T-helper 2 cell treated with Interferon-gamma antibody and Interleukin-4, amounts not matched to agents 5 μg/mL and 100 μg/mL, for 36 hours (primary cell): ENCODE data around the gene ICAM1.

Experiments used
- DNase-seq: peaks from one replicate; pipeline ENCODE4 v3.0.0; 2021; ENCODE audit warnings: low spot score
- H3K27ac Mint-ChIP-seq: one replicate; pipeline ENCODE4 v1.8.0; 2021; ENCODE audit warnings: mild to moderate bottlenecking, mixed read lengths
- H3K27me3 Mint-ChIP-seq: one replicate; pipeline ENCODE4 v1.8.0; 2021; ENCODE audit warnings: low read depth, mixed read lengths
- H3K36me3 Mint-ChIP-seq: one replicate; pipeline ENCODE4 v1.8.0; 2021; ENCODE audit warnings: low read depth, mixed read lengths
- H3K4me1 Mint-ChIP-seq: one replicate; pipeline ENCODE4 v1.8.0; 2021; ENCODE audit warnings: low read depth, mixed read lengths
- H3K4me3 Mint-ChIP-seq: one replicate; pipeline ENCODE4 v1.8.0; 2022; ENCODE audit warnings: mild to moderate bottlenecking, moderate library complexity, mixed read lengths
- H3K9me3 Mint-ChIP-seq: one replicate; pipeline ENCODE4 v1.8.0; 2021; ENCODE audit warnings: mixed read lengths

Gene ICAM1

GRCh38 chr19:10255358-10255757, 15.6 kb upstream of the ICAM1 start:
- peaks cover 22% of the 10 kb centered on the region for H3K4me1 Mint-ChIP-seq
- H3K9me3 Mint-ChIP-seq: no peaks in the 10 kb centered on the region
- no peak overlapping the region for H3K27ac Mint-ChIP-seq
- DNase-seq: no peak
- H3K4me3 Mint-ChIP-seq: no peak overlapping the region
- H3K36me3 Mint-ChIP-seq: peaks cover 42% of the 10 kb centered on the region
- no peaks in the 10 kb centered on the region for H3K27me3 Mint-ChIP-seq

GRCh38 chr19:10256551-10256950, 14.4 kb upstream of the ICAM1 start:
- Mint-ChIP-seq H3K27ac (no peak overlapping the region), H3K36me3 (peaks cover 42% of the 10 kb centered on the region), H3K4me1 (peaks cover 19% of the 10 kb centered on the region), H3K9me3 (no peaks in the 10 kb centered on the region), H3K27me3 (no peaks in the 10 kb centered on the region), H3K4me3 (no peak overlapping the region)
- no peak for DNase-seq

- Mint-ChIP-seq H3K27me3 (no peaks in the 10 kb centered on the region), H3K27ac (no peak overlapping the region), H3K36me3 (peaks cover 39% of the 10 kb centered on the region), H3K9me3 (no peaks in the 10 kb centered on the region), H3K4me1 (peaks cover 21% of the 10 kb centered on the region), H3K4me3 (no peak overlapping the region)
- DNase-seq: no peak
These were observed 13.8 kb upstream of the ICAM1 start for GRCh38 chr19:10256970-10257615.

GRCh38 chr19:10258080-10258710, 12.7 kb upstream of the ICAM1 start:
- no peak for DNase-seq
- Mint-ChIP-seq H3K4me1 (peaks cover 15% of the 10 kb centered on the region), H3K27ac (no peak overlapping the region), H3K36me3 (peaks cover 39% of the 10 kb centered on the region), H3K27me3 (no peaks in the 10 kb centered on the region), H3K9me3 (no peaks in the 10 kb centered on the region), H3K4me3 (no peak overlapping the region)

GRCh38 chr19:10259162-10259905, 11.6 kb upstream of the ICAM1 start:
- DNase-seq: peak; percentile 91
- no peaks in the 10 kb centered on the region for H3K27me3 Mint-ChIP-seq
- H3K27ac Mint-ChIP-seq: peak overlapping the region; percentile 68
- peaks cover 35% of the 10 kb centered on the region for H3K36me3 Mint-ChIP-seq
- no peaks in the 10 kb centered on the region for H3K9me3 Mint-ChIP-seq
- peaks cover 14% of the 10 kb centered on the region for H3K4me1 Mint-ChIP-seq
- H3K4me3 Mint-ChIP-seq: no peak overlapping the region

- Mint-ChIP-seq H3K27me3 (no peaks in the 10 kb centered on the region), H3K9me3 (no peaks in the 10 kb centered on the region), H3K36me3 (peaks cover 31% of the 10 kb centered on the region), H3K4me3 (peak overlapping the region; percentile 38), H3K4me1 (peaks cover 14% of the 10 kb centered on the region), H3K27ac (peak overlapping the region; percentile 55)
- peak; percentile 83 for DNase-seq
These were observed 10.8 kb upstream of the ICAM1 start for GRCh38 chr19:10260141-10260584.

GRCh38 chr19:10262771-10263170, 8.1 kb upstream of the ICAM1 start:
- H3K9me3 Mint-ChIP-seq: no peaks in the 10 kb centered on the region

GRCh38 chr19:10266706-10267105, 4.2 kb upstream of the ICAM1 start:
- Mint-ChIP-seq H3K4me3 (no peak overlapping the region), H3K36me3 (peaks cover 1% of the 10 kb centered on the region), H3K27ac (no peak overlapping the region), H3K4me1 (peaks cover 23% of the 10 kb centered on the region), H3K9me3 (no peaks in the 10 kb centered on the region), H3K27me3 (no peaks in the 10 kb centered on the region)
- DNase-seq: no peak

More at GRCh38 chr19:10262771-10263170, 8.1 kb upstream of the ICAM1 start:
- no peak overlapping the region for H3K4me3 Mint-ChIP-seq
- H3K27ac Mint-ChIP-seq: no peak overlapping the region
- no peaks in the 10 kb centered on the region for H3K27me3 Mint-ChIP-seq
- peaks cover 11% of the 10 kb centered on the region for H3K4me1 Mint-ChIP-seq
- H3K36me3 Mint-ChIP-seq: peaks cover 14% of the 10 kb centered on the region
- DNase-seq: no peak

GRCh38 chr19:10268071-10268470, 2.8 kb upstream of the ICAM1 start:
- Mint-ChIP-seq H3K27me3 (no peaks in the 10 kb centered on the region), H3K36me3 (peaks cover 4% of the 10 kb centered on the region), H3K4me1 (peaks cover 27% of the 10 kb centered on the region), H3K27ac (no peak overlapping the region), H3K9me3 (no peaks in the 10 kb centered on the region), H3K4me3 (no peak overlapping the region)
- no peak for DNase-seq

GRCh38 chr19:10269333-10270179, 1.4 kb upstream of the ICAM1 start:
- no peaks in the 10 kb centered on the region for H3K27me3 Mint-ChIP-seq
- H3K4me1 Mint-ChIP-seq: peaks cover 30% of the 10 kb centered on the region
- H3K27ac Mint-ChIP-seq: peak overlapping the region; percentile 92
- H3K4me3 Mint-ChIP-seq: peak overlapping the region; percentile 87
- peaks cover 8% of the 10 kb centered on the region for H3K36me3 Mint-ChIP-seq
- DNase-seq: peak; percentile 83
- no peaks in the 10 kb centered on the region for H3K9me3 Mint-ChIP-seq

- peak overlapping the region; percentile 87 for H3K4me3 Mint-ChIP-seq
- H3K27ac Mint-ChIP-seq: peak overlapping the region; percentile 92
- no peaks in the 10 kb centered on the region for H3K9me3 Mint-ChIP-seq
- DNase-seq: peak; percentile 90
- peaks cover 11% of the 10 kb centered on the region for H3K36me3 Mint-ChIP-seq
- no peaks in the 10 kb centered on the region for H3K27me3 Mint-ChIP-seq
- H3K4me1 Mint-ChIP-seq: peaks cover 33% of the 10 kb centered on the region
These were observed 722 bp upstream of the ICAM1 start for GRCh38 chr19:10270180-10270615.

- peak overlapping the region; percentile 92 for H3K27ac Mint-ChIP-seq
- H3K27me3 Mint-ChIP-seq: no peaks in the 10 kb centered on the region
- peak overlapping the region; percentile 87 for H3K4me3 Mint-ChIP-seq
- H3K36me3 Mint-ChIP-seq: peaks cover 11% of the 10 kb centered on the region
- H3K4me1 Mint-ChIP-seq: peaks cover 33% of the 10 kb centered on the region
- DNase-seq: peak; percentile 48
- H3K9me3 Mint-ChIP-seq: no peaks in the 10 kb centered on the region
These were observed 695 bp downstream of the ICAM1 start for GRCh38 chr19:10271543-10272086.

- H3K9me3 Mint-ChIP-seq: no peaks in the 10 kb centered on the region
- H3K27me3 Mint-ChIP-seq: no peaks in the 10 kb centered on the region
- peak overlapping the region; percentile 45 for H3K27ac Mint-ChIP-seq
- no peak overlapping the region for H3K4me3 Mint-ChIP-seq
- DNase-seq: no peak
- H3K4me1 Mint-ChIP-seq: peaks cover 34% of the 10 kb centered on the region
- H3K36me3 Mint-ChIP-seq: peaks cover 26% of the 10 kb centered on the region
These were observed 3.7 kb downstream of the ICAM1 start for GRCh38 chr19:10274589-10274988.
